GM23248 (cell line): ENCODE data around the gene PYDC1. TPM values are rescaled to one million over a fixed set of nuclear protein-coding genes. Genes with fewer than 3 reads are reported as not detected.
"Not testable (repeated sequence)": the region's sequence is repeated elsewhere in the genome, so short reads cannot be mapped to it uniquely, and the experiment has no call there.

ENCODE experiments used
- DNase-seq: peaks from one replicate; pipeline ENCODE4 v3.0.0-alpha.2; 2015
- H2AFZ ChIP-seq: fragments of 200-600 bp; sonication (generic); 2 replicates; pipeline ENCODE4 v1.6.1; 2016; ENCODE audit warnings: antibody characterized with exemption
- H3F3A ChIP-seq: fragments of 200-600 bp; sonication (generic); 2 replicates; pipeline ENCODE4 v1.6.1; 2016; ENCODE audit warnings: mild to moderate bottlenecking, antibody characterized with exemption, mixed run types; ENCODE audit not compliant: insufficient read depth
- H3K27ac ChIP-seq: fragments of 200-600 bp; sonication (generic); 2 replicates; pipeline ENCODE4 v1.5.1; 2016; ENCODE audit warnings: mild to moderate bottlenecking
- H3K27me3 ChIP-seq: fragments of 200-600 bp; sonication (generic); replicated peaks from 2 replicates; pipeline ENCODE4 v1.6.1; 2016; ENCODE audit warnings: mild to moderate bottlenecking; ENCODE audit not compliant: insufficient read depth
- H3K36me3 ChIP-seq: fragments of 200-600 bp; sonication (generic); 2 replicates; pipeline ENCODE4 v1.6.1; 2016; ENCODE audit warnings: low read depth, mild to moderate bottlenecking
- H3K4me1 ChIP-seq: fragments of 200-600 bp; sonication (generic); 2 replicates; pipeline ENCODE4 v1.6.1; 2016; ENCODE audit warnings: mild to moderate bottlenecking; ENCODE audit not compliant: insufficient read depth
- H3K4me2 ChIP-seq: fragments of 200-600 bp; sonication (generic); one replicate; pipeline ENCODE4 v1.6.1; 2016; ENCODE audit warnings: mild to moderate bottlenecking; ENCODE audit not compliant: unreplicated experiment
- H3K4me3 ChIP-seq: fragments of 200-600 bp; sonication (generic); 2 replicates; pipeline ENCODE4 v1.5.1; 2016; ENCODE audit warnings: mild to moderate bottlenecking
- H3K79me2 ChIP-seq: fragments of 200-600 bp; sonication (generic); 2 replicates; pipeline ENCODE4 v1.6.1; 2016; ENCODE audit warnings: mild to moderate bottlenecking; ENCODE audit not compliant: insufficient read depth
- H3K9ac ChIP-seq: fragments of 200-600 bp; sonication (generic); 2 replicates; pipeline ENCODE4 v1.6.1; 2016; ENCODE audit warnings: mild to moderate bottlenecking
- H3K9me2 ChIP-seq: fragments of 200-600 bp; sonication (generic); 2 replicates; pipeline ENCODE4 v1.6.1; 2016; ENCODE audit warnings: mixed run types, mild to moderate bottlenecking, moderate library complexity; ENCODE audit not compliant: insufficient read depth
- H3K9me3 ChIP-seq: fragments of 200-600 bp; sonication (generic); one replicate; pipeline ENCODE4 v1.6.1; 2017; ENCODE audit warnings: low read depth
- H4K20me1 ChIP-seq: fragments of 200-600 bp; sonication (generic); 2 replicates; pipeline ENCODE4 v1.6.0; 2016; ENCODE audit not compliant: insufficient read depth
- EZH2 ChIP-seq: fragments of 200-600 bp; sonication (generic); IDR thresholded peaks from 2 replicates; pipeline ENCODE4 v1.6.1; 2018; ENCODE audit warnings: antibody characterized with exemption, mild to moderate bottlenecking; ENCODE audit not compliant: insufficient read depth, poor library complexity, severe bottlenecking
- EZH2phosphoT487 ChIP-seq: fragments of 200-600 bp; sonication (generic); IDR thresholded peaks from 2 replicates; pipeline ENCODE4 v1.6.1; 2018; ENCODE audit warnings: antibody characterized with exemption, moderate library complexity, mild to moderate bottlenecking, low read depth; ENCODE audit not compliant: insufficient read depth
- WGBS, 2 experiments: methylation state at CpG; one replicate each; pipeline ENCODE4 v1.1.6; 2015 to 2017; ENCODE audit warnings: low lambda C conversion rate in 2 of 2, low coverage in 1 of 2; ENCODE audit errors: missing lambda C conversion rate in 2 of 2; 5-methylcytosine and 5-hydroxymethylcytosine counted together
- in situ Hi-C: fragments of 300-500 bp; cut with MboI; formaldehyde crosslinking; loops from 2 replicates; pipeline ENCODE4 v1.15.0; 2020
- polyA plus RNA-seq: library from polyadenylated mRNA; unstranded; fragments of >200 nt; fragmentation: Nextera tagmentation; extraction: Ambion mirVana; gene quantifications from 2 replicates; pipeline ENCODE4 v1.2.1, GENCODE V29; 2016
- total RNA-seq: library from RNA; depleted of rRNA; stranded (reverse); fragments of >200 nt; shearing (Covaris generic); gene quantifications from 2 replicates; pipeline ENCODE4 v1.2.3, GENCODE V29; 2014

PYDC1 gene
- total and polyA plus RNA-seq, 2 experiments from 2014 or later: not detected

- no peak overlapping the region for H3K27ac ChIP-seq
- no peaks in the 10 kb centered on the region for H3K9me3 ChIP-seq
- DNase-seq: no peak
- no peak overlapping the region for H2AFZ ChIP-seq
- no peak overlapping the region for H3K4me3 ChIP-seq
- H3K4me2 ChIP-seq: no peak overlapping the region
- WGBS, 2 experiments: 83 to 86% methylated on average over 17 of the region's 17 CpGs
- in situ Hi-C loops: no loop called here
- H3K79me2 ChIP-seq: peaks cover 41% of the 10 kb centered on the region
- H3K9me2 ChIP-seq: no peaks in the 10 kb centered on the region
- no peak overlapping the region for H3K9ac ChIP-seq
- 0 out of 2 replicates have a peak, but pooled peaks cover 4% of the 10 kb centered on the region for H4K20me1 ChIP-seq
- H3K4me1 ChIP-seq: 0 out of 2 replicates have a peak, but pooled peaks cover 2% of the 10 kb centered on the region
- TF ChIP-seq EZH2 (no peak), EZH2phosphoT487 (no peak)
- H3K27me3 ChIP-seq: no peaks in the 10 kb centered on the region
- H3F3A ChIP-seq: peaks cover 97% of the 10 kb centered on the region
- peaks cover 58% of the 10 kb centered on the region for H3K36me3 ChIP-seq
Measured at GRCh38 chr16:31196324-31197088, 20.4 kb downstream of the PYDC1 start.

GRCh38 chr16:31195861-31196260, 21.1 kb downstream of the PYDC1 start:
- H3K9ac ChIP-seq, H3K9me3 ChIP-seq, H3K4me2 ChIP-seq, H3K9me2 ChIP-seq, in situ Hi-C loops, H3K27ac ChIP-seq, H3K27me3 ChIP-seq, H3K4me3 ChIP-seq, H3K4me1 ChIP-seq, H4K20me1 ChIP-seq, DNase-seq, H2AFZ ChIP-seq: not testable (repeated sequence)
- H3K36me3 ChIP-seq: peaks cover 64% of the 10 kb centered on the region
- 94 to 95% methylated on average over 11 of the region's 11 CpGs for WGBS, 2 experiments
- H3K79me2 ChIP-seq: peaks cover 47% of the 10 kb centered on the region
- H3F3A ChIP-seq: peaks cover 97% of the 10 kb centered on the region

- peaks cover 74% of the 10 kb centered on the region for H3K36me3 ChIP-seq
Measured at GRCh38 chr16:31194898-31195297, 22.0 kb downstream of the PYDC1 start.

GRCh38 chr16:31193874-31194273, 23.1 kb downstream of the PYDC1 start:
- peaks cover 67% of the 10 kb centered on the region for H3K79me2 ChIP-seq
- no peak overlapping the region for H3K27ac ChIP-seq
- TF ChIP-seq EZH2phosphoT487: no peak
- no peak for TF ChIP-seq EZH2
- H4K20me1 ChIP-seq: no peaks in the 10 kb centered on the region
- peaks cover 84% of the 10 kb centered on the region for H3K36me3 ChIP-seq
- H3K27me3 ChIP-seq: no peaks in the 10 kb centered on the region
- no peak overlapping the region for H3K9ac ChIP-seq
- no peaks in the 10 kb centered on the region for H3K9me3 ChIP-seq
- in situ Hi-C loops: no loop called here
- WGBS, 2 experiments: 79 to 83% methylated on average over 2 of the region's 2 CpGs
- no peaks in the 10 kb centered on the region for H3K9me2 ChIP-seq
- no peaks in the 10 kb centered on the region for H3K4me1 ChIP-seq
- no peak overlapping the region for H3K4me3 ChIP-seq
- H3F3A ChIP-seq: peaks cover 98% of the 10 kb centered on the region
- DNase-seq: no peak
- H3K4me2 ChIP-seq: no peak overlapping the region
- H2AFZ ChIP-seq: no peak overlapping the region

More at GRCh38 chr16:31194898-31195297, 22.0 kb downstream of the PYDC1 start:
- no peak for DNase-seq
- Histone ChIP-seq H4K20me1 (no peaks in the 10 kb centered on the region), H3K4me1 (no peaks in the 10 kb centered on the region), H3K4me3 (no peak overlapping the region), H3K4me2 (no peak overlapping the region), H3K9ac (no peak overlapping the region), H3K9me2 (no peaks in the 10 kb centered on the region), H3K9me3 (no peaks in the 10 kb centered on the region), H2AFZ (no peak overlapping the region), H3F3A (peaks cover 98% of the 10 kb centered on the region), H3K27me3 (no peaks in the 10 kb centered on the region), H3K27ac (no peak overlapping the region), H3K79me2 (peaks cover 57% of the 10 kb centered on the region)
- WGBS, 2 experiments: 81 to 82% methylated on average over 7 of the region's 7 CpGs
- TF ChIP-seq EZH2phosphoT487 (no peak), EZH2 (no peak)
- in situ Hi-C loops: no loop called here
